Measurements from ENCODE around the gene SMC1B. TPM values are rescaled to one million over a fixed set of nuclear protein-coding genes. Genes with fewer than 3 reads are reported as not detected.
"Not testable (repeated sequence)": the region's sequence is repeated elsewhere in the genome, so short reads cannot be mapped to it uniquely, and the experiment has no call there.

SMC1B gene
- total RNA-seq, 2 experiments from 2014 or later = 0.62 to 0.67 TPM

- no peaks in the 10 kb centered on the region for H3K9me3 Mint-ChIP-seq (ENCODE audit: low read depth)
- intact Hi-C loops (cut with DNase I, micrococcal nuclease) = no loop called here
- ChIA-PET POLR2A (no interaction called here), CTCF (no interaction called here)
- ATAC-seq = no peak
- no peaks in the 10 kb centered on the region for H3K27me3 Mint-ChIP-seq
- no peak for DNase-seq
- peaks cover 3% of the 10 kb centered on the region for H3K4me1 Mint-ChIP-seq
- no peak overlapping the region for H3K4me3 Mint-ChIP-seq
- H3K27ac Mint-ChIP-seq = no peak overlapping the region
- no peaks in the 10 kb centered on the region for H3K36me3 Mint-ChIP-seq (ENCODE audit: low read depth)
These were observed 53.8 kb downstream of the SMC1B start for GRCh38 chr22:45359627-45360026.

GRCh38 chr22:45358127-45358526 is 55.3 kb downstream of the SMC1B start:
- no peaks in the 10 kb centered on the region for H3K9me3 Mint-ChIP-seq (ENCODE audit: low read depth)
- ATAC-seq (no peak), DNase-seq (no peak)
- H3K4me1 Mint-ChIP-seq = peaks cover 8% of the 10 kb centered on the region
- ChIA-PET POLR2A (no interaction called here), CTCF (no interaction called here)
- intact Hi-C loops (cut with DNase I, micrococcal nuclease) = no loop called here
- H3K27ac Mint-ChIP-seq = no peak overlapping the region
- H3K4me3 Mint-ChIP-seq = no peak overlapping the region
- no peaks in the 10 kb centered on the region for H3K27me3 Mint-ChIP-seq
- no peaks in the 10 kb centered on the region for H3K36me3 Mint-ChIP-seq (ENCODE audit: low read depth)

DNA sequence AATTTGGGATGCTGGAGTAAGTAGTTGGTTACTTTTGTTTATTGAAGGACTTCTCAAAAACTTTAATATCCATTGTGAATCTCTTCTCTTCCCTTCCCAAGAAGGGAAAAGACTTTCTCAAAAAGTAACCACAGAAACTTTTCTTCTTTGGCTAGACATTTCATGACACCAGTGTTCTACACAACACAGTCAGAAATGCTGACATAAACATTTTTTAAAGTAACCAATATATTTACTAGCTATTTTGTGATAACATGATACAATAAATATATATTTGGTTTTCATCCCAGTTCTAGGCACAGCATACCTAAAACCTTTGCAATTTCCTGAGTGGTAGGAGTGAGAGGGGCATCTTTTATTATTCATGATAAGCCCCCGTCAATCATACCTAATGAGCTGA is 55.9 kb downstream of the SMC1B start:
- intact Hi-C loops (cut with DNase I, micrococcal nuclease) = no loop called here
- Mint-ChIP-seq H3K27me3 (no peaks in the 10 kb centered on the region), H3K36me3 (ENCODE audit: low read depth) (no peaks in the 10 kb centered on the region)

GRCh38 chr22:45353786-45354185 is 59.6 kb downstream of the SMC1B start:
- POLR2A ChIA-PET = interaction anchor here (0.6 kb wide), 1 partner anchor 1168 kb away, joined by 7 read pairs; no protein-coding TSS in a partner anchor
- Mint-ChIP-seq H3K27me3 (no peaks in the 10 kb centered on the region), H3K4me1 (peaks cover 6% of the 10 kb centered on the region), H3K27ac (no peak overlapping the region), H3K36me3 (ENCODE audit: low read depth) (peaks cover 5% of the 10 kb centered on the region), H3K4me3 (no peak overlapping the region), H3K9me3 (ENCODE audit: low read depth) (no peaks in the 10 kb centered on the region)
- no peak for ATAC-seq
- DNase-seq = no peak
- CTCF ChIA-PET = interaction anchor here (0.8 kb wide), 1 partner anchor 491 kb away, joined by 3 read pairs; no protein-coding TSS in a partner anchor
- intact Hi-C loops (cut with DNase I, micrococcal nuclease) = no loop called here

More for the DNA sequence above, 55.9 kb downstream of the SMC1B start:
- Mint-ChIP-seq H3K9me3 (ENCODE audit: low read depth) (no peaks in the 10 kb centered on the region), H3K27ac (no peak overlapping the region), H3K4me3 (no peak overlapping the region), H3K4me1 (peaks cover 8% of the 10 kb centered on the region)
- no peak for DNase-seq
- CTCF ChIA-PET = interaction anchor here (0.7 kb wide), 1 partner anchor 260 kb away, joined by 4 read pairs; no protein-coding TSS in a partner anchor
- POLR2A ChIA-PET = no interaction called here
- no peak for ATAC-seq

GRCh38 chr22:45352757-45353156 is 60.6 kb downstream of the SMC1B start:
- H3K4me3 Mint-ChIP-seq; H3K27ac Mint-ChIP-seq; H3K9me3 Mint-ChIP-seq (ENCODE audit: low read depth); DNase-seq; ATAC-seq; H3K27me3 Mint-ChIP-seq; H3K4me1 Mint-ChIP-seq; POLR2A ChIA-PET; H3K36me3 Mint-ChIP-seq (ENCODE audit: low read depth); intact Hi-C loops (cut with DNase I, micrococcal nuclease): not testable (repeated sequence)
- CTCF ChIA-PET = interaction anchor here (1.0 kb wide), 1 partner anchor 14 kb away, joined by 3 read pairs; no protein-coding TSS in a partner anchor

GRCh38 chr22:45351956-45352355 is 61.4 kb downstream of the SMC1B start:
- ChIA-PET CTCF (interaction anchor here (0.6 to 1.0 kb wide), 2 partner anchors 13 to 686 kb away, joined by 3 read pairs; no protein-coding TSS in a partner anchor), POLR2A (no interaction called here)
- intact Hi-C loops (cut with DNase I, micrococcal nuclease) = no loop called here
- H3K9me3 Mint-ChIP-seq (ENCODE audit: low read depth) = no peaks in the 10 kb centered on the region
- H3K27me3 Mint-ChIP-seq = no peaks in the 10 kb centered on the region
- no peak for DNase-seq
- H3K27ac Mint-ChIP-seq = no peak overlapping the region
- H3K36me3 Mint-ChIP-seq (ENCODE audit: low read depth) = peaks cover 5% of the 10 kb centered on the region
- H3K4me3 Mint-ChIP-seq = no peak overlapping the region
- no peak for ATAC-seq
- peaks cover 6% of the 10 kb centered on the region for H3K4me1 Mint-ChIP-seq

GRCh38 chr22:45349916-45350315 is 63.5 kb downstream of the SMC1B start:
- ChIA-PET POLR2A (no interaction called here), CTCF (no interaction called here)
- H3K27ac Mint-ChIP-seq = no peak overlapping the region
- H3K9me3 Mint-ChIP-seq (ENCODE audit: low read depth) = no peaks in the 10 kb centered on the region
- no peak overlapping the region for H3K4me3 Mint-ChIP-seq
- ATAC-seq (no peak), DNase-seq (no peak)
- intact Hi-C loops (cut with DNase I, micrococcal nuclease) = no loop called here
- H3K27me3 Mint-ChIP-seq = no peaks in the 10 kb centered on the region
- peaks cover 12% of the 10 kb centered on the region for H3K36me3 Mint-ChIP-seq (ENCODE audit: low read depth)
- peaks cover 6% of the 10 kb centered on the region for H3K4me1 Mint-ChIP-seq

DNA sequence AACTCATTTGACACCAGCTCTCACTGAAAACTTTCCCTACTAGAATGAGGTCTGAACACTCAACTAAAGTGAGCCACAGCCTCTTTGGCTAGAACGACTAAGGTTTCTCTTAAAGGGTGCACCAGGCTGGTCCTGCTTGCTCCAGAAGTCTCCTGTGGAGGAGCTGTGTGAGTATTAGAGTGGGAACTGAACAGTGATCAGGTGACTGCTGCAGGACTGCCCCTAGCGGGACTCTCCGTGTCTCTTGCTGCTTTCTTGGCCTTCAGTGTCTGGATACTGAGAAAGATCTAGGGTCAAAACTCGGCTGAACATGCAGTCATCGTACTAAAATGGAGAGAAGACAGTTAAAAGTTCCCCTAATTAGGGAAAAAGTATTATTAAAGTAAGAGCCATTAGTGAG is 69.1 kb downstream of the SMC1B start:
- no peak for ATAC-seq
- no peak for DNase-seq
- Mint-ChIP-seq H3K27me3 (no peaks in the 10 kb centered on the region), H3K27ac (no peak overlapping the region), H3K4me1 (peaks cover 10% of the 10 kb centered on the region), H3K9me3 (ENCODE audit: low read depth) (no peaks in the 10 kb centered on the region), H3K4me3 (no peak overlapping the region), H3K36me3 (ENCODE audit: low read depth) (peaks cover 41% of the 10 kb centered on the region)
- POLR2A ChIA-PET = no interaction called here
- CTCF ChIA-PET = interaction anchor here (0.7 kb wide), 1 partner anchor 539 kb away, joined by 3 read pairs; no protein-coding TSS in a partner anchor
- intact Hi-C loops (cut with DNase I, micrococcal nuclease) = no loop called here

DNA sequence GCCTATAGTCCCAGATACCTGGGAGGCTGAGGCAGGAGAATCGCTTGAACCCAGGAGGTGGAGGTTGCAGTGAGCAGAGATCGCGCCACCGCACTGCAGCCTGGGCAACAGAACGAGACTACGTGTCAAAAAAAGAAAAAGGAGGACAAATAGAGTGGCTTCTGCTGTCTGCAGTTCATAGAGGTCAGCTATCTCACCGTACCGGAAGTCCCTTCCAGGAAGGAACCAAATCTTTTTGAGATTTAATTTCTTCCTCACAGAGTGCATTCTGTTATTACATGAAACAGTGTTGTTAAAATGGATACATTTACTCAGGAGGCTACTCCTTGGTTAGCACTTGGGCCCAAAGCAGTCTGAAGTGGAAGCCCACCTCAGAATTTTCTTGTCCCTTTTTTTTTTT is 70.3 kb downstream of the SMC1B start:
- intact Hi-C loops (cut with DNase I, micrococcal nuclease) = no loop called here
- H3K4me3 Mint-ChIP-seq = no peak overlapping the region
- H3K36me3 Mint-ChIP-seq (ENCODE audit: low read depth) = peaks cover 45% of the 10 kb centered on the region
- H3K4me1 Mint-ChIP-seq = peaks cover 10% of the 10 kb centered on the region
- no peak overlapping the region for H3K27ac Mint-ChIP-seq
- ChIA-PET CTCF (no interaction called here), POLR2A (no interaction called here)
- H3K9me3 Mint-ChIP-seq (ENCODE audit: low read depth) = no peaks in the 10 kb centered on the region
- no peak for DNase-seq
- no peak for ATAC-seq
- H3K27me3 Mint-ChIP-seq = no peaks in the 10 kb centered on the region

- ATAC-seq (peak; percentile 97), DNase-seq (peak; percentile 66)
- POLR2A ChIA-PET = no interaction called here
- intact Hi-C loops (cut with DNase I, micrococcal nuclease) = no loop called here
- Mint-ChIP-seq H3K27me3 (no peaks in the 10 kb centered on the region), H3K27ac (peak overlapping the region; percentile 69), H3K4me1 (peaks cover 19% of the 10 kb centered on the region), H3K9me3 (ENCODE audit: low read depth) (no peaks in the 10 kb centered on the region), H3K4me3 (peak overlapping the region; percentile 23), H3K36me3 (ENCODE audit: low read depth) (peaks cover 50% of the 10 kb centered on the region)
- CTCF ChIA-PET = interaction anchor here (0.5 to 1.2 kb wide), 4 partner anchors 13 to 246 kb away, joined by 3 to 4 read pairs (median 3); no protein-coding TSS in a partner anchor
These were observed 71.9 kb downstream of the SMC1B start for GRCh38 chr22:45341498-45341897.

DNA sequence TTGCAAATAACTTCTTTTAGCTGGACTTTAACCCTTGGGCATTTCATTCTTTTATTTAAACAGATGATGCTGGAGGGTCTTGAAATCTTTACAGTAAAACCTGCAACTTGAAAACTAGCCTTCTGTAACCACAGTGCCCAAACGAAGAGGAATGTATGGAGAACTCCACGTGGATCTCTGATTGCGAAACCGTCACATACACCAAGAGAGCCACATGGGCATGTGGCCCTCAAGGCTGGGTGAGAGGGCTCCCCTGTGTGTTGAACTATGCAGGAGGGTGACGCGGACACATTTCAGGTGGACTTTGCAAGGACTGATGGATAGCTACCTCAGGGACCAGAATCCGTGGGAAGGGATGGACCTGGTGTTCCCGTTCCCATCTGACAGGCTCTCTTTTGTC is 73.1 kb downstream of the SMC1B start:
- H3K4me3 Mint-ChIP-seq = no peak overlapping the region
- CTCF ChIA-PET = no interaction called here
- DNase-seq = no peak
- H3K4me1 Mint-ChIP-seq = peaks cover 24% of the 10 kb centered on the region
- H3K27me3 Mint-ChIP-seq = no peaks in the 10 kb centered on the region
- POLR2A ChIA-PET = interaction anchor here (0.6 kb wide), 1 partner anchor 15 kb away, joined by 3 read pairs; no protein-coding TSS in a partner anchor
- H3K36me3 Mint-ChIP-seq (ENCODE audit: low read depth) = peaks cover 56% of the 10 kb centered on the region
- no peak for ATAC-seq
- intact Hi-C loops (cut with DNase I, micrococcal nuclease) = no loop called here
- H3K9me3 Mint-ChIP-seq (ENCODE audit: low read depth) = no peaks in the 10 kb centered on the region
- H3K27ac Mint-ChIP-seq = no peak overlapping the region

DNA sequence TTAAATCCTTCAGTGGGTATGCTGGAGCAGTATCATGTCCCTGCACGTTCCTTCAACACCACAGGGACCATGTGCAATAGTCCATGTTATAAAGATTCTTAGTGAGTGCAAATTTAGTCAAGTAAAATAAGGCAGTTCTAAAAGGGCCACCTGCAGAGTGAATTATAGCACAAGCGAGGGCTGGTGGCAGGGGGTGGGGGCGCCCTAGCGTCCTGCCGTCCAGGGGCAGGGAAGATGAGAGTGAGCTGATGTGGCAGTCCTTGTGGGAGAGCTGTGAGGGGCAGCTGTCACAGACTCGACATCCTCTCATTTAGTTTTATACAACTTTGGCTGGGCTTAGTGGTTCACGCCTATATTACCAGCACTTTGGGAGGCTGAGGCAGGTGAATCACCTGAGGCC is 74.6 kb downstream of the SMC1B start:
- ChIA-PET CTCF (interaction anchor here (1.3 kb wide), 1 partner anchor 13 kb away, joined by 3 read pairs; no protein-coding TSS in a partner anchor), POLR2A (no interaction called here)
- Mint-ChIP-seq H3K36me3 (ENCODE audit: low read depth) (peaks cover 56% of the 10 kb centered on the region), H3K4me1 (peaks cover 26% of the 10 kb centered on the region), H3K9me3 (ENCODE audit: low read depth) (no peaks in the 10 kb centered on the region), H3K27me3 (no peaks in the 10 kb centered on the region), H3K4me3 (no peak overlapping the region), H3K27ac (no peak overlapping the region)
- ATAC-seq = no peak
- DNase-seq = no peak
- intact Hi-C loops (cut with DNase I, micrococcal nuclease) = no loop called here

Data from activated CD4-positive, alpha-beta T cell treated with anti-CD3 and anti-CD28 coated beads for 36 hours (primary cell).